Measurements from ENCODE around the gene STK32A.

STK32A gene

GRCh38 chr5:147396070-147396823 is 161.4 kb downstream of the STK32A start:
- DNase-seq = no peak

GRCh38 chr5:147397616-147398015 is 162.8 kb downstream of the STK32A start:
- no peak for DNase-seq

- DNase-seq = no peak
Measured at GRCh38 chr5:147398860-147399259, 164.0 kb downstream of the STK32A start.

- DNase-seq = no peak
Measured at GRCh38 chr5:147400126-147400809, 165.4 kb downstream of the STK32A start.

DNA sequence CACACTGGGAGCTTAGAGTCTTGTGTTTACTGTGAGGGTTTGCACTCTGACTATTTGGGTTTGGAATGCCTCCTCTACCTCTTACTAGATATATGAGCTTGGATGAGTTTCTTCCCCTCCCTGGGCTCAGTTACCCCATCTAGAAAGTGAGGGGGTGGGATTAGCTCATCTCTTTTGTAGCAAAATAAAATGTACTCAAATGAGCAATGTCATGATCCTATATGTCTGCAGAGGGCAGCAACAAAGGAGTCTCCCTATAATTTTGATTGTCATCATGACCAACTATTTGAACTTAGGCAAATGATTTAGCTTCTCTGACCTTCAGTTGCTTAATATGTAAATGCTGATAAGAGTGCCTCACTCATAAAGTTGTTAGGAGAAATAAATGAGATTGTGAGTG is 166.1 kb downstream of the STK32A start:
- no peak for DNase-seq

DNA sequence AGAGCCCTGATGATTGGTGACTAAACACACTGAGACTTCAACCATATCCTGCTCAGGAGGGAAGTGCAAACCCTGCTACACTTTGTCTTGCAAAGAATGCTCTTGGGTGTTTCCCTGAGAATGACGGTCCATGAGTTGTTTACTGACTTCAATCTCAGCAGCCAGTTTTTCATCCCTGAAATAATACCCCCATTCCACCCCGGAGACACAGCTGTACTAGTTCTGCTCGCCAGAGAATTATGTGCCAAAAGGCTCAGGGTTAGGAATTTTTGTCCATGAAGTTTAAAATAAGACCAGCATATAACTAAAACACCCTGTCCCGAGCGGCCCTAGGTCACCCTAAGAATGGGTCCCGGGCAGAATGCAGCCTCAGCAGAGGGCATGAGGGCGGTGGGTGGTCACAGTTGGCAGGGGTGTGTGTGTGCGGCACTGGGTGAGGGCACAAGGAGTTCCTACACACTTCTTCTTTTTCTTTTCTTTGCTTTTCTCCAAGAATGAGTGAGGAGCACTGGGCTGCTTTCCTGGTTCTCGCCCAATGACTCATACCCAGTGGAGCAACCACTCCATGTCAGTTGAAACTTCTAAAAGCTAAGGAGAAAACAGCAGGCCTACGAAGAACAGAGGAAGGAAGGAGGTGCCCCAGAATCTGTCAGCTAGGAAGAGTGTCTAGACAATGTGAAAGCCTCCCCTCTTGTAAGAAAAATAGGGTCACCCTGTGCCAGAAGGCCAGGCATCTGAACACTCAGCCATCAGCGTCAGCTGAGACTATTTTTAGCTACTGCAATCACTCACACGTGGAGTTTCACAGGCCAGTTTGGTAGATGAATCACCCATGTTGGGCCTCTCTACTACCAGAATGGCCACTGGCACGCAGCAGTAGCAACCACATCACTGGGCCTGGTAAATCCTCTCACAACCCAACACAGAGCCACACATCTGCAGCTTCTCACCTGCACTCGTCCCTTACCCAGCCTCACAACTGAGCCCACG is 169.1 kb downstream of the STK32A start:
- no peak for DNase-seq

- DNase-seq = no peak
Measured at GRCh38 chr5:147404706-147405105, 169.9 kb downstream of the STK32A start.

- no peak for DNase-seq
Measured at GRCh38 chr5:147406636-147407035, 171.8 kb downstream of the STK32A start.

DNA sequence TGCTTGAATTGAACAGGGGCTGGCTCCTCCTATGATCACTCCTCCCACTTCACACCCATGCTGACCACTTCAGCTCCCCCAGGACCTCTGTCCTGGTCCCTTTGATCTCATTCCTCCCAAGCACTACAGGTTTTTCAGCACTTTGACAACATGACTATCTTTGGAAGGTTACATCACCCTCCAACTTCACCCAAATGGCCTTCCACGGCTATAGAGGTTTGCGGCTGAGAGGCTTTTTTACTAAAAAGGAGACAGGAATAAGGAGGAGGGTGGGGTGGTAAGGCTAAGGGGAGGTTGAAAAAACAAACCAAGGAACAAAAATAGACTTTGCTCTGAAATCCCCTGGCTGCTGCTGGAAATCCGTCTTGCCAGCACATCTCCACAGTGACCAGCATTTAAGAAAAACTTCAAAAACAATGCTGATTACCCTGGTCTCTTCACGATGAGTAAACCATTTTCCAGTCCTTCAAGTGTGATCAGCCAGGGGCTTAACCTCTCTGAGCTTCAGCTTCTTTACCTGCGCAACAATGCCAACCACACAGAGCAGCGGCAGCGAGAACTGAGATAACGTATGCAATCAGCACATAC is 172.4 kb downstream of the STK32A start:
- no peak for DNase-seq

GRCh38 chr5:147408980-147409379 is 174.2 kb downstream of the STK32A start:
- no peak for DNase-seq

GRCh38 chr5:147410496-147411358 is 175.9 kb downstream of the STK32A start:
- no peak for DNase-seq

DNA sequence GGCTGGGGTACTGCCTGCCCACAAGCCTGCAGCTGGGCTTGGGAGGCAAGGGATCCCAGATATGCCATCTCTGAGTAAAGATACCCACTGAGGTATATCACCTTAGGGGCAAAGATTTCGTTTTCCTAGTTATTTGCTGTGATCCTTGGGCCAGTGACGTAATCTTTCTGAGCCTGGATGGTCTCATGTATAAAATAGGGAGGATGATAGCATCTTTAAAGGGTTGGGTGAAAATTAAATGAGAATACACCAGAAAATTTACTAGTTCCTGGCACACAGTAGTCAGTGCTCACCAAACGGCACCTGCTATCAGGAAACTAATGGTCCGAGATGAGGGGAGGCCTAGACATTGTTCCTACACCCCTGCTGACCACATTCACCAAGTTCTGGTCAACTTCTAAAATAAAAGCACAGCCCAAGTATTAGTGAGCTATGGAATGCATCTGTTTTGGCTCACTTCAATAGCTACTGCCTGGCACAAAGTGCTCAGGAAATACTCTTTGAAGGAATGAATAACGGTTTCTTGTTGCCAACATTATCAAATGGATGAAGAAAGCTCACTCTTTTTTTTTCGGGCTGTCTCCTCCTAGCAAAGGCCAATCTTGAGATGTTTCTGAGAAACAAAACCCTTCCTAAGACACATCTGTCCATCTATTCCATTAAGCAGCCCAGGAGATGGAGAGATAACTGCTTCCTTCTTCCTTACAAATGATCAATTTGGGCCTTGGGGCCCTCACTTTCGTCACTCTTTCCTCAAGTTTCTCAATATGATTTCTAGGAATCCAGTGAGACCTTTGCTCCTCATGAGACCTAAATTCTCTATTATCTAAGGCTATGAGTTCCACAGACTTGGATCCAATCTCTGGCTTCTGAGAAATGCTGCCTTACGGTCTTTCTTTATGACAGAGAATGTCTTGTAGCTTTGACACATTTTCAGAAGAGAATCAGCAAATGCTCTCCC is 176.8 kb downstream of the STK32A start:
- DNase-seq = no peak

- no peak for DNase-seq
Measured at GRCh38 chr5:147412561-147412960, 177.7 kb downstream of the STK32A start.

- DNase-seq = no peak
Measured at GRCh38 chr5:147413266-147413665, 178.4 kb downstream of the STK32A start.

- DNase-seq = no peak
Measured at GRCh38 chr5:147415651-147416050, 180.8 kb downstream of the STK32A start.

DNA sequence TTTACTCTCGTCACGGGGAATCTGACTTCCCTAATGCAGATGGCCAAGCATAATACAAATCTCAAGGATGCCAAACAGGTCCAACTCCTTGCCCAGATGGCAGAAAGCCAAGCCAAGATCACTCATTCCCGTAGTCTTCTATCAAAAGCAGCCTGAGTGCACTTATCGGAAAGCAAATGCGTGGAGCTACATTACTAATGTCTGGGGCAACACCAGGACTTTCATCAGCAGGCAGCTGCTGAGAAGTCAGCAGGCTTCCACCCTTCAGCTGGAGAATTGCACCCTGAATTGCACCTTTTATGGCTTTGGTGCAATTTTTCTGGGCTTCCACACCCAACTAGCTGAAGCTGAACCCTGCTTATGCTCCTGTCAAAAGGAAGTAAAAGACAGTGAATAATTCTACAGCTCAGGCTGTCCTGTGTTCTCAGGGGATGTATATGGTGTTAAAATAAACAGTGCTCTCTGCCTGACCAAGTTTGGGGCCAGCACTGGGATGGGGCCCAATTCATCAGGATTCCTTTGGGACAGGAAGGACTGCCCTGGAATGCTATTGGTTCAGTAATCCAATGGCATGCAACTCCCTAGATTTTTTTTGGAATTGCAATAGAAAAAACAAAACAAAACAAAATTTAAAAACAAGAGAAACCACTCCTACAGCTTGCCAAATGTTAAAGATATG is 182.4 kb downstream of the STK32A start:
- no peak for DNase-seq

- no peak for DNase-seq
Measured at GRCh38 chr5:147418613-147419012, 183.8 kb downstream of the STK32A start.

DNA sequence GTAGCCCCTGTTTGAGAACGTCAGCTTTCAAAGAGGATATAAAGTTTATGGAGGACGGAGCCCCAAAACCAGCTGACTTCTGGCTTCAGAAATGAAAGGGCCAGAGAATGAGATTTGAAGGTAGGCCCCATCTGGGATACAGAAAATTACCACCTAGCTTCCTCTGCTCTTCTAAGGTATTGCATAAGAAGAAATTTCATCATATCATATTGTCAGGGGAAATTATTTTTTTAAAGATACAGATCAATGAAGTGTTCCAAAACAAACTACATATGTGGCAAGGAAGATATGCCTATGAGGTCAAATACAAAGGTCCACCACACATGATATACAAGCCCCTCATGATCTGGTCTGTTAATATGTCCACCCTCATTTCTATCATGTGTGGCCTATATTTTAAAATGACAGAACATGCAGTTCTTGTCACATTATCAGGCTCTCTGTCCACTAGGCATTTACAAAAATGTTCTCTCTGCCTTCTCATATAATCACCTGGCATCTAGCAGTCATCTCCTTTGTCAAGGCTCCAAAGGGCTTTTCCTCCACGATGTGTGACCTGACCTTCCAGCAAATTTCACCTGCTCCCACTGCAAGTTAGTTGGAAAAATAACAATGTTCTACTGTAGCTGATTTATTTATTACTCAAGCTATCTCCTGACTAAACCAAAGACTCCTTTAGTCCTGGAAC is 192.0 kb downstream of the STK32A start:
- no peak for DNase-seq

Measured in activated effector memory CD4-positive, alpha-beta T cell treated with Interleukin-2 at 50 U/mL for 16 hours (primary cell).